ENCODE measurements around the gene OLA1. TPM values are rescaled to one million over a fixed set of nuclear protein-coding genes. Genes with fewer than 3 reads are reported as not detected.

OLA1 gene
- total RNA-seq, 4 donors from 2014 or later = 8.5 to 68.2 (median 43.2) TPM

DNA sequence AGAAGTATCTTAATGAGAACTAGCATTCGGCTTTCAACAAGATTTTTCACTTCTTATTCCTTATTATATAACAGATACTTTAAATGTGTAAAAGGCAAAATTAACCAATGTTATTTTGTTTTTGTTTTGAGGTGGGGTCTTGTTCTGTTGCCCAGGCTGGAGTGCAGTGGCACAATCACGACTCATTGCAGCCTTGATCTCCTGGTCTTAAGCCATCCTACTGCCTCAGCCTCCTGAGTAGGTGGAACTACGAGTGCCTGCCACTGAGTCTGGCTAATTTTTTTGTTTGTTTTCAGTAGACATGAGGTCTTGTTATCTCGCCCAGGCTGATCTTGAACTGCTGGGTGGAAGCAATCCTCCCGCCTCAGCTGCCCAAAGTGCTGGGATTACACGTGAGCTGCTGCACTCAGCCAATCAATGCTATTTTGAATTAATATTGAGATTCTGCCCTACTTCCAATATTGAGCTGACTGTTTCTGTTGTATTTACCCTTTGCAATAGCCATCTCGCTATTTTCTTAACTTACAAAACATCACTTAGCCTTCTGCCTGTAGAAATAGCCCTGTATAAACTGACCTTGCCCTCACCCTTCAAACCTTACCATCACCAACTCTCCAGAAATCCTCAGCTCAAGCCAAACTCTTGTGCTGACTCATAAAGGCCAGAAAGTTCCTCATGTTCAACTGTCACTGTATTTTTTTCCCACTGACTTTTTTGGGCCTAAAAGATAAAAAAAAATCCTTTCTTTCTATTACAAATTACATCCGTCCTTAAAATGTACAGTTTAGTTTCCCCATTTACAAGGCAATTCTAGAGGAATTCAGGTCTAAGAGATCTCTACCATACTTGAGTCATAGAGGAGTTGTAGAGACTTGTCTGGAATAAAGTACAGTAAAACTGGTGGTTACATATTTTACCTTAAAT is 94.3 kb downstream of the OLA1 start:
- H3K36me3 ChIP-seq = no peaks in the 10 kb centered on the region
- no peaks in the 10 kb centered on the region for H3K27me3 ChIP-seq
- H3K4me1 ChIP-seq = no peaks in the 10 kb centered on the region
- no peak for TF ChIP-seq POLR2A (IDR thresholded peaks at IDR 0.05)
- TF ChIP-seq, protein P1, sequence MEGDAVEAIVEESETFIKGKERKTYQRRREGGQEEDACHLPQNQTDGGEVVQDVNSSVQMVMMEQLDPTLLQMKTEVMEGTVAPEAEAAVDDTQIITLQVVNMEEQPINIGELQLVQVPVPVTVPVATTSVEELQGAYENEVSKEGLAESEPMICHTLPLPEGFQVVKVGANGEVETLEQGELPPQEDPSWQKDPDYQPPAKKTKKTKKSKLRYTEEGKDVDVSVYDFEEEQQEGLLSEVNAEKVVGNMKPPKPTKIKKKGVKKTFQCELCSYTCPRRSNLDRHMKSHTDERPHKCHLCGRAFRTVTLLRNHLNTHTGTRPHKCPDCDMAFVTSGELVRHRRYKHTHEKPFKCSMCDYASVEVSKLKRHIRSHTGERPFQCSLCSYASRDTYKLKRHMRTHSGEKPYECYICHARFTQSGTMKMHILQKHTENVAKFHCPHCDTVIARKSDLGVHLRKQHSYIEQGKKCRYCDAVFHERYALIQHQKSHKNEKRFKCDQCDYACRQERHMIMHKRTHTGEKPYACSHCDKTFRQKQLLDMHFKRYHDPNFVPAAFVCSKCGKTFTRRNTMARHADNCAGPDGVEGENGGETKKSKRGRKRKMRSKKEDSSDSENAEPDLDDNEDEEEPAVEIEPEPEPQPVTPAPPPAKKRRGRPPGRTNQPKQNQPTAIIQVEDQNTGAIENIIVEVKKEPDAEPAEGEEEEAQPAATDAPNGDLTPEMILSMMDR (IDR thresholded peaks at IDR 0.05) = no peak
- no peak overlapping the region for H3K4me3 ChIP-seq
- no peaks in the 10 kb centered on the region for H3K9me3 ChIP-seq
- H3K27ac ChIP-seq = no peak overlapping the region
- DNase-seq = no peak
- intact Hi-C loops (cut with DNase I; ENCODE audit: low total_unique reads) = no loop called here

DNA sequence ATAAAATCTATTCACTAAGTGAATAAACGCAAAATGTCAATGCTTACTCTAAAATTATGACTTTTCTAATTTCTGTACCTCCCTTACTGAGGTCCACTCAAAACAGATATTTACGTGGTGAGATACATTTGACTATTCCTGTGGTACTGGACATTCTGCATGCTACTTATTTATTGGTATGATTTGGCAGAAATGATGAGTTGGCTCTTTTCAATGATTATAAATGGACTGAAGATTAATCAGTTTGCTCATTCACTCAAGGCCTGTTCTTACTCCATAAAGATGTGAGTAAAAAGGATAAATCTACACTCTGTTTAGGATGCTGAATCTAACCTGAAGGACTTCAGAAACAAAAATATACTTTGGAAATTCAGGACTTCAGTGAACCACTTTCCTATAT is 98.8 kb downstream of the OLA1 start:
- Histone ChIP-seq H3K27me3 (no peaks in the 10 kb centered on the region), H3K4me3 (no peak overlapping the region)
- intact Hi-C loops (cut with DNase I; ENCODE audit: low total_unique reads) = no loop called here

DNA sequence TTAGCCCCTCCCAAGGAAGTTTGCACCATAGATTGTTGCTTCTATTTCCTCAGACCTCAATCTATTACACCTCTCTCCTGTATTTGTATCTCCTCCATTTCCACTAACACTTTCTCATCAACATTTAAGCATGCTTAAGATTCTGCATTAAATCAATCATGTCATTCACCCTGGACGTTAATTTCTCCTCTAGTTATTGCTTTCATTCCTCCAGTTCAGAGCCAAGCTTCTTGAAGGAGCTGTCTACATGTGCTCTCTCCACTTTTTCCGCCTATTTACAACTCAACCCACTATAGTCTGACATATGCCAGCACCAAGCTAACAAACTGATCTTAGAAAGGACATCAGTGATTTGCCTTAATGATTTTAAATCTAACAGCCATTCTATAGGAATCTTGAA is 99.5 kb downstream of the OLA1 start:
- no peaks in the 10 kb centered on the region for H3K36me3 ChIP-seq
- H3K27ac ChIP-seq = no peak overlapping the region
- no peak for DNase-seq
- H3K9me3 ChIP-seq = no peaks in the 10 kb centered on the region
- H3K27me3 ChIP-seq = no peaks in the 10 kb centered on the region
- no peak overlapping the region for H3K4me3 ChIP-seq
- no peak for TF ChIP-seq POLR2A (IDR thresholded peaks at IDR 0.05)
- TF ChIP-seq, protein P1 (IDR thresholded peaks at IDR 0.05) = no peak
- no peaks in the 10 kb centered on the region for H3K4me1 ChIP-seq
- intact Hi-C loops (cut with DNase I; ENCODE audit: low total_unique reads) = no loop called here

More for the DNA sequence above, 98.8 kb downstream of the OLA1 start:
- Histone ChIP-seq H3K27ac (no peak overlapping the region), H3K4me1 (no peaks in the 10 kb centered on the region), H3K36me3 (no peaks in the 10 kb centered on the region), H3K9me3 (no peaks in the 10 kb centered on the region)
- DNase-seq = no peak
- TF ChIP-seq, protein P1 (IDR thresholded peaks at IDR 0.05) = no peak
- TF ChIP-seq POLR2A (IDR thresholded peaks at IDR 0.05) = no peak

DNA sequence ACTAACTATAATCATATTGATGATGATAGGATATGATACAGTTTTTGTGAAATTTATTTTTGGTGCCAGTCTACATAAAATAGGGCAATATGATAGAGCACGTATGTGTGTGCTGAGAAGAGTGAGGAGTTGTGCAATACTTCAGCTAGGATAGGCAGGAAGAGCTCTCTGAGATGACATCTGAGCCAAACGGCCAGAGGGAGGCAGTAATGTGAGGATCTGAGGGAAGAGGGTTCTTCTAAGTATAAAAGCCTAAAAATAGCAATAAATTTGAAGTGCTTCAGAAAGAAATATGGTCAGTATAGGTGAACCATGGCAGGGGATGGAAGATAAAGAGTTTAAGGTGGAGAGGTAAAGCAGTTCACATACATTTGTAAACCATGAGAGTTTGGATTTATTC is 102.5 kb downstream of the OLA1 start:
- no peak for TF ChIP-seq POLR2A (IDR thresholded peaks at IDR 0.05)
- TF ChIP-seq, protein P1 (IDR thresholded peaks at IDR 0.05) = no peak
- Histone ChIP-seq H3K27me3 (no peaks in the 10 kb centered on the region), H3K36me3 (no peaks in the 10 kb centered on the region), H3K9me3 (no peaks in the 10 kb centered on the region), H3K27ac (no peak overlapping the region), H3K4me3 (no peak overlapping the region), H3K4me1 (no peaks in the 10 kb centered on the region)
- DNase-seq = no peak
- intact Hi-C loops (cut with DNase I; ENCODE audit: low total_unique reads) = no loop called here

DNA sequence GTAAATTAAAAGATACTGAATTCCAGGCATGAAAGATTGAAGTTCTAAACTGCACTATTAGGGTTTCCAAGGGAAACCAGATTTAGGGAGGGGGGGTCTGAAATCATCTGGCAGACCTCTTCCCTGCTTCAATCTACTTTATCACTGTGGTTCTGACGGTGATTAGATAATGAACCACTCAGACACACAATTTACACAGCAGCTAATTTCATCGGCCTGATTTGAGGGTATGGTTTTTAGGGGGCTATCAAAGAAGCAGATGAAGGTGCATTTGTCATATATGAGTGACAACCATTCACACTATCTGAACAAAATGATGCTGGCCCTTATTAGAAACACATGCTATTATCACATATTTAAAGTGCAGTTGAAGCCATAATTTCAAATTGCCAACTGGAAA is 106.0 kb downstream of the OLA1 start:
- intact Hi-C loops (cut with DNase I; ENCODE audit: low total_unique reads) = no loop called here
- DNase-seq = no peak
- no peak overlapping the region for H3K27ac ChIP-seq
- H3K4me3 ChIP-seq = no peak overlapping the region
- no peaks in the 10 kb centered on the region for H3K27me3 ChIP-seq
- no peak for TF ChIP-seq POLR2A (IDR thresholded peaks at IDR 0.05)
- TF ChIP-seq, protein P1 (IDR thresholded peaks at IDR 0.05) = no peak
- H3K4me1 ChIP-seq = no peaks in the 10 kb centered on the region
- no peaks in the 10 kb centered on the region for H3K9me3 ChIP-seq
- H3K36me3 ChIP-seq = no peaks in the 10 kb centered on the region

All from uterus (tissue), 4 donors.